PFSK-1 (cell line): ENCODE measurements around the gene SMIM17.

Experiments
- FOXP2 ChIP-seq: optimal IDR thresholded peaks from 2 replicates; pipeline ENCODE3; 2011; ENCODE audit warnings: borderline replicate concordance, control low read depth, inconsistent platforms; ENCODE audit not compliant: insufficient read depth; ENCODE audit errors: extremely low read length, extremely low read depth
- POLR2AphosphoS5 ChIP-seq: IDR thresholded peaks from 2 replicates; pipeline ENCODE4 v1.6.1; 2012; ENCODE audit warnings: low read depth, mild to moderate bottlenecking, control low read depth, low read length, moderate library complexity
- SIN3A ChIP-seq: IDR thresholded peaks from 2 replicates; pipeline ENCODE4 v1.6.1; 2012; ENCODE audit warnings: mild to moderate bottlenecking, low read length, moderate library complexity, borderline replicate concordance; ENCODE audit not compliant: insufficient read depth
- TAF1 ChIP-seq: IDR thresholded peaks from 2 replicates; pipeline ENCODE4 v1.6.1; 2012; ENCODE audit warnings: low read length, control low read depth, borderline replicate concordance; ENCODE audit not compliant: insufficient read depth
- TF ChIP-seq, protein P1 (sequence below), 2 experiments: IDR thresholded peaks; 2 replicates each; pipeline versions ENCODE4 v1.6.1 to v1.8.0; 2011 to 2012; ENCODE audit warnings: low read depth in 2 of 2, low read length in 2 of 2, control low read depth in 1 of 2, inconsistent platforms in 1 of 2, mild to moderate bottlenecking in 1 of 2, moderate library complexity in 1 of 2; ENCODE audit not compliant: insufficient read depth in 1 of 2

SMIM17 gene

DNA sequence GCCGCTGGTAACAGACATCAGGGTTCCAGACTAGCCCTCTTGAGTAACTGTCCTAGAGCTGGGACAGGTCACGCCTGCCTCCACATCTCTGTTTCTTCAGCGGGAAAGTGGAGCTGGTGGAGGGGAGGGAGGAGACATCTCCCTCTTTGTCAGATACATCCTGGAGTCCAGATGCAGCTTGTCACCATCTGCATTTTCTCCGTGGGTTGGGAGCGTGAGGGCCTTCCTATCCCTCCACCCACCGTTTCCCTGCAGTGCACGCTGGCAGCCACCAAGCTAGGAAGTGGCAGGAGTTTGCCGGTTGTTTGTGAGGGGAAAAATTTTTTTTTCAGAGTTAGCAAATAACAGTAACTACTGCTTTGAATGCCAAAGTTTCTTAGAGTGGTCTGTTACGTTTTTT is 20.0 kb upstream of the SMIM17 start:
- TF ChIP-seq POLR2AphosphoS5 (no peak), TAF1 (no peak), FOXP2 (no peak), SIN3A (no peak)
- TF ChIP-seq, protein P1, sequence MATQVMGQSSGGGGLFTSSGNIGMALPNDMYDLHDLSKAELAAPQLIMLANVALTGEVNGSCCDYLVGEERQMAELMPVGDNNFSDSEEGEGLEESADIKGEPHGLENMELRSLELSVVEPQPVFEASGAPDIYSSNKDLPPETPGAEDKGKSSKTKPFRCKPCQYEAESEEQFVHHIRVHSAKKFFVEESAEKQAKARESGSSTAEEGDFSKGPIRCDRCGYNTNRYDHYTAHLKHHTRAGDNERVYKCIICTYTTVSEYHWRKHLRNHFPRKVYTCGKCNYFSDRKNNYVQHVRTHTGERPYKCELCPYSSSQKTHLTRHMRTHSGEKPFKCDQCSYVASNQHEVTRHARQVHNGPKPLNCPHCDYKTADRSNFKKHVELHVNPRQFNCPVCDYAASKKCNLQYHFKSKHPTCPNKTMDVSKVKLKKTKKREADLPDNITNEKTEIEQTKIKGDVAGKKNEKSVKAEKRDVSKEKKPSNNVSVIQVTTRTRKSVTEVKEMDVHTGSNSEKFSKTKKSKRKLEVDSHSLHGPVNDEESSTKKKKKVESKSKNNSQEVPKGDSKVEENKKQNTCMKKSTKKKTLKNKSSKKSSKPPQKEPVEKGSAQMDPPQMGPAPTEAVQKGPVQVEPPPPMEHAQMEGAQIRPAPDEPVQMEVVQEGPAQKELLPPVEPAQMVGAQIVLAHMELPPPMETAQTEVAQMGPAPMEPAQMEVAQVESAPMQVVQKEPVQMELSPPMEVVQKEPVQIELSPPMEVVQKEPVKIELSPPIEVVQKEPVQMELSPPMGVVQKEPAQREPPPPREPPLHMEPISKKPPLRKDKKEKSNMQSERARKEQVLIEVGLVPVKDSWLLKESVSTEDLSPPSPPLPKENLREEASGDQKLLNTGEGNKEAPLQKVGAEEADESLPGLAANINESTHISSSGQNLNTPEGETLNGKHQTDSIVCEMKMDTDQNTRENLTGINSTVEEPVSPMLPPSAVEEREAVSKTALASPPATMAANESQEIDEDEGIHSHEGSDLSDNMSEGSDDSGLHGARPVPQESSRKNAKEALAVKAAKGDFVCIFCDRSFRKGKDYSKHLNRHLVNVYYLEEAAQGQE (IDR thresholded peaks at IDR 0.05; ENCODE audit: insufficient read depth in 1 of 2, low read depth in 2 of 2, low read length in 2 of 2) = no peak

DNA sequence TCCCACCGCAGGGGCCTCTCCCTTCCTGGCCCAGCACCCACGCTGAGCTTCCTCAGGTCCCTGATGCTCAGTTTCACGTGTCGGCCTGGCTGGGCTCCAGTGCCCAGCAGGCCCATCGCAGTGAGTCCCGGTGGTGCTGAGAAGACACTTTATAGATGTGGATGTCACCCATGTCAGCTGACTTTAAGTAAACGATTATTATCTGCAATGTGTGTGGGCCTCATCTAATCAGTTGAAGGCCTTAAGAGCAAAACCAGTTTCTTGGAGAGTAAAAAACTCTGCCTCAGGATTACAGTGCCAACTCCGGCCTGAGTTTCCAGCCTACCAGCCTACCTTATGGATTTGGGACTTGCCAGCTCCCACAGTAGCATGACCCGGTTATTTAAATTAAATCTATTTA is 17.3 kb upstream of the SMIM17 start:
- TF ChIP-seq POLR2AphosphoS5 = no peak

DNA sequence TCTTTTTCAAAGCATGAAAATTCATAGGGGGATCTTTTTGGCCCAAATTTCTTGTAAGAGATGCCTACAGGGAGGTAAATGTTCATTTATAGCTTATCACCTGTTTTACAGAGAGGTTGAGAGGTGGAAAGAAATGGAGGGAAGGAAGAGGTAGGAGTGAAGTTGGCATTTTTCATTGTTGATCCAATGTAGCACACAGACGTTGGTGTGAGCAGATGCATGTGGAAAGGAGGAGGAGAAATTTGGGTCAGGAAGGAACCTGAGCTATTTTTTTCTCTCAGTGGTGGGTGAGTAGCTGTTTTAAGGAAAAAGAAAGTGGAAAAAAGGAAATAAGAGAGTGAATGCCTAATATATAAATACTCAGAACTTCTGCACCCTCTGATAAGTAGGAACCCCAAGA is 9.9 kb upstream of the SMIM17 start:
- no peak for TF ChIP-seq TAF1
- TF ChIP-seq SIN3A = no peak

DNA sequence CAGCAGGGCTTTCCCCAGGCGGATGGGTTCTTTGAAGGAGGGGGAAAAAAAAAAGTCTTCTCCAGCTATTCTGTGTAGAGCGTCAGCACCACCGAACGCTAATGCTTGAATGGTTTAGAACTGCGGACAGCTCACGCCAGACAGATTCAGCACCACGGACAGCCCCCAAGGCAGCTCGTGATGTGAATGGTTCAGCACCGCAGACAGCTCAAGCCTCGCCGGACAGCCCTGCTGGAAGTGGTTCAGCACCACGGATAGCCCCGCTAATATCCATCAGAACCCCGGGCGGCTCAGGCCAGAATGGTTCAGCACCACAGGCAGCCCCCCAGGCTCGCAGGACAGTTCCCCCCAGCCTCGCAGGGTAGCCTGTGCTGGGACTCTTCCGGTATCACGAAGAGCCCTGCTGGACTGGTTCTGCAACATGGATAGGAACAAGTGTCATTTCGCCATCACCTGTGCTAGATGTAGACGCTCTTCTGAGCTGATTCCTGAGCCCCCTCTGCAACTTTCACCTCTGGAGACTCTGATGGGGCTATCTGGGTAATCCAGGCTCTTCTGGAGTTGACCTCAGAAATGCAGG is 4.9 kb upstream of the SMIM17 start:
- no peak for TF ChIP-seq POLR2AphosphoS5
- TF ChIP-seq, protein P1 (IDR thresholded peaks at IDR 0.05; ENCODE audit: insufficient read depth in 1 of 2, low read depth in 2 of 2, low read length in 2 of 2) = peak; percentile 98 to 99
- no peak for TF ChIP-seq TAF1
- TF ChIP-seq SIN3A = peak; percentile 100
- TF ChIP-seq FOXP2 = no peak

DNA sequence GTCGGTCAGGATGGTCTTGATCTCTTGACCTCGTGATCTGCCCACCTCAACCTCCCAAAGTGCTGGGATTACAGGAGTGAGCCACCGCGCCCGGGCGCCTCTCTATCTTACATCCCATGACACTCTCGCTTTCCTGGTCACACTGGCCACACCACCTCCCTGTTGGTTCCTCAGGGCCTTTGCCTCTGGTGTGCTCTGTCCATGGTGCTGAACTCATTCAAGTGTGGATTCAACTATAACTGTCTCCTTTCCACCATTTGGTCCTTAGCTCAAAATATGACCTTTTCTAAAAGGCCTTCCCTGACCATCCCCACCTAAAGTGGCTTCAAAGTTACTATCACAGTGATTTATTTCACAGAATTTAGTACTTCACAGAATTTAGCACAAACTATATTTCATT is 3.7 kb upstream of the SMIM17 start:
- TF ChIP-seq POLR2AphosphoS5 (no peak), FOXP2 (no peak), SIN3A (no peak), TAF1 (no peak)
- TF ChIP-seq, protein P1 (IDR thresholded peaks at IDR 0.05; ENCODE audit: insufficient read depth in 1 of 2, low read depth in 2 of 2, low read length in 2 of 2) = peak; percentile 77 to 93

DNA sequence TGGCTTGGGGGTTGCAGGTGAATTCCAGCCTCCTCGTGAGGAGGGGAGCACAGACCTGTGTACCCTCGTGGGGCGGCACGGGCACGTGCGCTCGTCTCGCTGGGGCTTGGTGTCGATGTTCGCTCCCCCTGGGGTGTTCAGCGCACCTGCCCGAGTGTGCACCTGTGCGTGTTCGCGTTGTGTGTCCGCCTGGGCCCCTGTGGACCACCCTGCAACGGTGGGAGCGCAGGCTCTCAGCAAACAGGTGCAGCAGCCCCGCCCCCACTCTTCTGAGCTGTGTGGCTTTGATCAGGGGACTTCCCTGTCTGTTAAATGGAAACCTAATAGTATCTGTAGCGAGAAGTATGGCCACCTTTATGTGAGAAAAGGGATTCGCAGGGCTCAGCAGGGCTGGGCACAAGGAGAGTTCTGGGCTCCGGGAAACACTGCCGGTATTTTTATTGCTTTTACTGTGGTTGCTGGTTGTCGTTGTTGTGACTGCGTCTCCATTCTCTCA is 549 bp downstream of the SMIM17 start:
- TF ChIP-seq FOXP2 = no peak
- TF ChIP-seq POLR2AphosphoS5 = no peak
- TF ChIP-seq, protein P1 (IDR thresholded peaks at IDR 0.05; ENCODE audit: insufficient read depth in 1 of 2, low read depth in 2 of 2, low read length in 2 of 2) = no peak
- no peak for TF ChIP-seq SIN3A
- no peak for TF ChIP-seq TAF1
